Measurements from ENCODE around the gene OCA2.

The OCA2 gene

GRCh38 chr15:28117432-28117990 is 18.4 kb upstream of the OCA2 start:
- H3K9ac ChIP-seq (ENCODE audit: low read depth, low read length) = no peak overlapping the region
- no peaks in the 10 kb centered on the region for H3K27me3 ChIP-seq (ENCODE audit: insufficient read depth, low read length)
- no peak overlapping the region for H3K27ac ChIP-seq (ENCODE audit: low read length)
- peaks cover 86% of the 10 kb centered on the region for H3K36me3 ChIP-seq (ENCODE audit: insufficient read depth, low read depth, low read length)
- no peak overlapping the region for H3K4me3 ChIP-seq (ENCODE audit: low read length)
- no peaks in the 10 kb centered on the region for H3K4me1 ChIP-seq (ENCODE audit: insufficient read depth, low read length)
- no peaks in the 10 kb centered on the region for H3K9me3 ChIP-seq (ENCODE audit: insufficient read depth, low read depth, low read length)

- H3K9me3 ChIP-seq (ENCODE audit: insufficient read depth, low read depth, low read length) = no peaks in the 10 kb centered on the region
- H3K27ac ChIP-seq (ENCODE audit: low read length) = no peak overlapping the region
- H3K9ac ChIP-seq (ENCODE audit: low read depth, low read length) = no peak overlapping the region
- H3K27me3 ChIP-seq (ENCODE audit: insufficient read depth, low read length) = no peaks in the 10 kb centered on the region
- peaks cover 94% of the 10 kb centered on the region for H3K36me3 ChIP-seq (ENCODE audit: insufficient read depth, low read depth, low read length)
- no peaks in the 10 kb centered on the region for H3K4me1 ChIP-seq (ENCODE audit: insufficient read depth, low read length)
- no peak overlapping the region for H3K4me3 ChIP-seq (ENCODE audit: low read length)
Observed at GRCh38 chr15:28116521-28117431, 17.7 kb upstream of the OCA2 start.

GRCh38 chr15:28115871-28116270 is 16.8 kb upstream of the OCA2 start:
- H3K9me3 ChIP-seq (ENCODE audit: insufficient read depth, low read depth, low read length) = no peaks in the 10 kb centered on the region
- H3K4me3 ChIP-seq (ENCODE audit: low read length) = no peak overlapping the region
- peaks cover 96% of the 10 kb centered on the region for H3K36me3 ChIP-seq (ENCODE audit: insufficient read depth, low read depth, low read length)
- no peak overlapping the region for H3K9ac ChIP-seq (ENCODE audit: low read depth, low read length)
- H3K27ac ChIP-seq (ENCODE audit: low read length) = no peak overlapping the region
- no peaks in the 10 kb centered on the region for H3K27me3 ChIP-seq (ENCODE audit: insufficient read depth, low read length)
- no peaks in the 10 kb centered on the region for H3K4me1 ChIP-seq (ENCODE audit: insufficient read depth, low read length)

DNA sequence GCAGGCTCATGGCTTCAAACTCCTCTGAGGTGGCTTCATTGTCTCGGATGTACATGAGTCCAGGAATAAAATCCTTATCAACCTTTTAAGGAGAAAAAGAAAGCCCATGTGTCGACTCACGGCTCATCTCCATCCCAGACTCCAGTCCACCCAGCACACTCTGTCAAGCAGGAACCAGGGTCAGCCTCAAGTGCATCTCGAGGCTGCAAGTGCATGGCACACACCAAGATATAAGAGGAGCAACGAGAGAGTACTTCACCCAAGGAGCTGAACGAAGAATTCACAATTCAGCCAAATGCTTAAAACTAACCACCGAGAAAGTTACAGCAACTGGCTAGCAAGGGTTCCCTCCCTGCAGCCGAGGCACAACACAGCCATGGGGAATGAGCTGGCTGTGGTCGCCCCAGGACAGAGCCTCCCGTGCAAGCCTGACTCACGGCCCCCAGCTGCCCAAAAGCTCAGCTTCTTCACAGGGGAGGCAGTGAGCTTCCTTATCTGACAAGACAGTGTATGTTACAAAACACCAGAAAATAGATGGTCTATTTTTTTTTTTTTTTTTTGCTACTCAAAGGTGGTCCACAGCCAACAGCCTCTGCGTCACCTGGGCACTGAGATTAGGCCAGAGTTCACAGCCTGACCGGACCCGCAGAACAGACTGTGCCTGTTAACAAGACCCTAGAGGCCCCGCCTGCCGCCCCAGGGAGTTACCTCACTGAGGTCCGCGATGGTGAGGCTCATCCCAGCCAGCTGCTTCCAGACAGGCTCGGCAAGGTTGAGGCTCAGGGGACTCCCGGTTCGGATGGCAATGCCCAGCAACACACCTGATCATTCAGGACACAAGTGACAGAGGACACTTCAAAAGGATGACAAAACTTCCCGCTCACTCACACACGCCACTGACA is 15.9 kb upstream of the OCA2 start:
- no peaks in the 10 kb centered on the region for H3K4me1 ChIP-seq (ENCODE audit: insufficient read depth, low read length)
- no peak overlapping the region for H3K4me3 ChIP-seq (ENCODE audit: low read length)
- peaks cover 88% of the 10 kb centered on the region for H3K36me3 ChIP-seq (ENCODE audit: insufficient read depth, low read depth, low read length)
- H3K9me3 ChIP-seq (ENCODE audit: insufficient read depth, low read depth, low read length) = no peaks in the 10 kb centered on the region
- H3K27ac ChIP-seq (ENCODE audit: low read length) = no peak overlapping the region
- no peak overlapping the region for H3K9ac ChIP-seq (ENCODE audit: low read depth, low read length)
- no peaks in the 10 kb centered on the region for H3K27me3 ChIP-seq (ENCODE audit: insufficient read depth, low read length)

- Histone ChIP-seq H3K27ac (ENCODE audit: low read length) (no peak overlapping the region), H3K36me3 (ENCODE audit: insufficient read depth, low read depth, low read length) (peaks cover 81% of the 10 kb centered on the region), H3K4me3 (ENCODE audit: low read length) (no peak overlapping the region), H3K9ac (ENCODE audit: low read depth, low read length) (no peak overlapping the region), H3K9me3 (ENCODE audit: insufficient read depth, low read depth, low read length) (no peaks in the 10 kb centered on the region), H3K27me3 (ENCODE audit: insufficient read depth, low read length) (no peaks in the 10 kb centered on the region), H3K4me1 (ENCODE audit: insufficient read depth, low read length) (no peaks in the 10 kb centered on the region)
Observed at GRCh38 chr15:28114114-28114455, 15.0 kb upstream of the OCA2 start.

- no peak overlapping the region for H3K27ac ChIP-seq (ENCODE audit: low read length)
- H3K4me1 ChIP-seq (ENCODE audit: insufficient read depth, low read length) = no peaks in the 10 kb centered on the region
- H3K27me3 ChIP-seq (ENCODE audit: insufficient read depth, low read length) = no peaks in the 10 kb centered on the region
- no peak overlapping the region for H3K9ac ChIP-seq (ENCODE audit: low read depth, low read length)
- H3K4me3 ChIP-seq (ENCODE audit: low read length) = no peak overlapping the region
- peaks cover 77% of the 10 kb centered on the region for H3K36me3 ChIP-seq (ENCODE audit: insufficient read depth, low read depth, low read length)
- H3K9me3 ChIP-seq (ENCODE audit: insufficient read depth, low read depth, low read length) = no peaks in the 10 kb centered on the region
Observed at GRCh38 chr15:28113394-28114113, 14.4 kb upstream of the OCA2 start.

DNA sequence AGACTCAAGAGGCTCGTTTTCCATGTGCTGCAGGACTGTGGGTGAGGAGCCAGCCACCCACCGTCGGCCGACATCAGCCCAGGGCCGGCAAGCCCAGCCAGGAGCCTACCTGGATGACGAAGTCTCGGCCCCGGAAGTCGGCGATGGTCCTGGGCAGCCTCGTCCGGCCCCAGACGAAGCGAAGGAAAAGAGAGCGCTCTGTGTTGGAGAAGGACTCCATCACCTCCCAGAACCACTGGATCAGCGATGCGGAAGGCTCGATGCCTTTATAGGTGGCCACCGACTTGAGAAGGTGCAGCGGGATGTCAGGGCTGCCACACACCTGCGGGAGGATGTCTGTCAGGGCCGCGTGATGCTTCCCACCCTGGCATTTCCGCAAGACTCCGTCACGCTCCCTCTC is 13.8 kb upstream of the OCA2 start:
- Histone ChIP-seq H3K36me3 (ENCODE audit: insufficient read depth, low read depth, low read length) (peaks cover 71% of the 10 kb centered on the region), H3K27ac (ENCODE audit: low read length) (no peak overlapping the region), H3K27me3 (ENCODE audit: insufficient read depth, low read length) (peaks cover 3% of the 10 kb centered on the region), H3K9ac (ENCODE audit: low read depth, low read length) (no peak overlapping the region), H3K9me3 (ENCODE audit: insufficient read depth, low read depth, low read length) (no peaks in the 10 kb centered on the region), H3K4me1 (ENCODE audit: insufficient read depth, low read length) (no peaks in the 10 kb centered on the region), H3K4me3 (ENCODE audit: low read length) (no peak overlapping the region)

- no peaks in the 10 kb centered on the region for H3K9me3 ChIP-seq (ENCODE audit: insufficient read depth, low read depth, low read length)
- no peak overlapping the region for H3K4me3 ChIP-seq (ENCODE audit: low read length)
- H3K27me3 ChIP-seq (ENCODE audit: insufficient read depth, low read length) = peaks cover 11% of the 10 kb centered on the region
- no peak overlapping the region for H3K9ac ChIP-seq (ENCODE audit: low read depth, low read length)
- peaks cover 63% of the 10 kb centered on the region for H3K36me3 ChIP-seq (ENCODE audit: insufficient read depth, low read depth, low read length)
- no peaks in the 10 kb centered on the region for H3K4me1 ChIP-seq (ENCODE audit: insufficient read depth, low read length)
- no peak overlapping the region for H3K27ac ChIP-seq (ENCODE audit: low read length)
Observed at GRCh38 chr15:28112101-28112760, 13.1 kb upstream of the OCA2 start.

GRCh38 chr15:28111543-28111942 is 12.4 kb upstream of the OCA2 start:
- Histone ChIP-seq H3K27me3 (ENCODE audit: insufficient read depth, low read length) (peaks cover 18% of the 10 kb centered on the region), H3K27ac (ENCODE audit: low read length) (no peak overlapping the region), H3K9me3 (ENCODE audit: insufficient read depth, low read depth, low read length) (no peaks in the 10 kb centered on the region), H3K4me3 (ENCODE audit: low read length) (no peak overlapping the region), H3K36me3 (ENCODE audit: insufficient read depth, low read depth, low read length) (peaks cover 57% of the 10 kb centered on the region), H3K9ac (ENCODE audit: low read depth, low read length) (no peak overlapping the region), H3K4me1 (ENCODE audit: insufficient read depth, low read length) (no peaks in the 10 kb centered on the region)

GRCh38 chr15:28110481-28110881 is 11.4 kb upstream of the OCA2 start:
- H3K27me3 ChIP-seq (ENCODE audit: insufficient read depth, low read length) = peaks cover 28% of the 10 kb centered on the region
- no peak overlapping the region for H3K9ac ChIP-seq (ENCODE audit: low read depth, low read length)
- H3K4me3 ChIP-seq (ENCODE audit: low read length) = no peak overlapping the region
- H3K9me3 ChIP-seq (ENCODE audit: insufficient read depth, low read depth, low read length) = no peaks in the 10 kb centered on the region
- no peak overlapping the region for H3K27ac ChIP-seq (ENCODE audit: low read length)
- H3K4me1 ChIP-seq (ENCODE audit: insufficient read depth, low read length) = no peaks in the 10 kb centered on the region
- peaks cover 47% of the 10 kb centered on the region for H3K36me3 ChIP-seq (ENCODE audit: insufficient read depth, low read depth, low read length)
